COLO668 (cell line): ENCODE data around the gene FOXL3.
"Not testable (repeated sequence)": the region's sequence is repeated elsewhere in the genome, so short reads cannot be mapped to it uniquely, and the experiment has no call there.

ENCODE experiments used
- DNase-seq: peaks from one replicate; lab custom pipeline; 2025; ENCODE audit not compliant: unreplicated experiment; lab: John Stamatoyannopoulos, UW

FOXL3 gene

GRCh38 chr7:254337-255037 is 35.5 kb upstream of the FOXL3 start:
- no peak for DNase-seq

DNA sequence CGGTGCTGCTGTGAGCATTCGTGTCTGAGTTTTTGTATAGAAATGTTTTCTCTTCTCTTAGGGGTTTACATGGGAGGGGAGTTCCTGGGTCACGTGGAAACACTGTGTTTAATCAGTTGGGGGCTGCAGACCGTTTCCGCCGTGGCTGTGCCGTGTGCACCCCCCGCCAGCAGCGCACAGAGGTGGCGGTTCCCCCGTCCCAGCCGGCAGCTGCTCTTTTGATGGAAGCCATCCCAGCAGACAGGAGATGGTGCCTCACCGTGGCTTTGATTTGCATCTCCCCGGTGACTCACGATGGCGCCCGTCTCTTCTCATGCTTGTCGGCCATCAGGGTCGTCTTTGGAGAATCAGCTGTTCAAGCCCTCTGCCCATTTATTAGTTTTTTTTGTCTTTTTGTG is 34.9 kb upstream of the FOXL3 start:
- no peak for DNase-seq

DNA sequence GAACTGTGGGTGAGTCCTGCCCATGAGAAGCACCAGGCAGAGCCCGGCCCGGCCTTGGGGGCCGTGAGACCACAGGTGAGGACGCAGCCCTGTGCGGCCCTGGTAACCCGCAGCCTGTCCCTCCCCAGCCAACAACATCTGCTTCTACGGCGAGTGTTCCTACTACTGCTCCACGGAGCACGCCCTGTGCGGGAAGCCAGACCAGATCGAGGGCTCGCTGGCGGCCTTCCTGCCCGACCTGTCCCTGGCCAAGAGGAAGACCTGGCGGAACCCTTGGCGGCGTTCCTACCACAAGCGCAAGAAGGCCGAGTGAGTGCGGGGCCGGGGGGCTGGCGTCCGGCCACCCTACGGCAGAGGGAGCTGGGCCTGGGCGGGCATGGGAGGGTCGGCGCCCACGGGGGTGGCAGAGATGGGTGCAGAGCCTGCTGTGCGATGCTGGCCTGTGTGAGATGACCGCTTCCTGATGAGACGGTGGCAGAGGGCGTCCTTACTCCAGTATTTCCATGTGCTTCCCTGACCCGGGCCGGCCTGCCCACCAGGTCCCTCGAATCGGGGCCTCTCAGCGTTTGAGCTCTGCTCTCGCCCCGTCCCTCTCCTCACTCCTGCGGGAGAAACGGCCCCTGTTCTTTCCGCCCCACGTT is 34.1 kb upstream of the FOXL3 start:
- no peak for DNase-seq

DNA sequence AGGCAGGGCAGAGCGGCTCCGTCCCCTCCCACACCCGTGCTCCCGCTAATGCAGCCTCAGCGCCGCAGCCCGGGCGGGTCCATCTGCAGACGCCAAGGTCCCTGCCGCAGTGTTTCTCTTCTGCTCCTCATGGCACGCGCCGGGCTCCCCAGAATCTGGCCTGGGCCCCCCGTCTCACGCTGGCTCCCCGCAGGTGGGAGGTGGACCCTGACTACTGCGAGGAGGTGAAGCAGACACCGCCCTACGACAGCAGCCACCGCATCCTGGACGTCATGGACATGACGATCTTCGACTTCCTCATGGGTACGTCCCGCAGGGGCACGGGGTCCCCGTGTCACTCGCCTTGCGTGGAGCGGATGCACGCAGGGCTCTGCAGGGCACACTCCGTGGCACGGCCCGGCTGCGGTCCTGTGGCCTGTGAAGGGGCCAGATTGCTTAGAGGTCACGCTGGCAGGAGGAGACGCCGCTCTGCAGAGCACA is 33.5 kb upstream of the FOXL3 start:
- no peak for DNase-seq

DNA sequence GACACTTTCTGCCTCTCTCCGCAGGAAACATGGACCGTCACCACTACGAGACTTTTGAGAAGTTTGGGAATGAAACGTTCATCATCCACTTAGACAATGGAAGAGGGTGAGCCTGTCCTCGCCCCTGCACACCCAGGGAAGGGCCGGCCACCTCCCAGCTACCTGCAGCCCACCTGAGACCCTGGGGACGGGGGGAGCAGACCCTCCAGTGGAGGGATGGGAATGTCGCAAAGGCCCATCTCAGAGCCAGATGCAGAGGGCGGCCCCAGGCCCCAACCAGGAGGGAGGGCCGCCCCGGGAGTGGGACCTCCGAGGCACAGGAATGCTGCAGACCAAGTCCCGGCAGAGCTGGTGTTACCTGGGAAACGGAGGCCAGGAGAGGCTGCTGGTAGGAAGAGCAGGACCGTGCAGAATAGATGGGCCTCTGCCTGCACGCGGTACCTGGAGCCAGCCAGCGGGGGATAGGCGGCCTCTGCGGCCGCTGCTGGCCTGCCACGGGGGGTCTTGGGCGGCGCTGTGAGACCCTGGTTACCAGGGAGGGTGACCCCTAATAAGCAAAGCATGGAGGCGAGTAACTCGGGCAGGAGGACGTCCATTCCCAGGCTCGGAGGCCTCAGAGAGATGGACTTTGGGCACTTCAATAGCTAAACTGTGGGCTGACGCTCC is 32.9 kb upstream of the FOXL3 start:
- DNase-seq: no peak

GRCh38 chr7:257647-257992 is 32.4 kb upstream of the FOXL3 start:
- no peak for DNase-seq

DNA sequence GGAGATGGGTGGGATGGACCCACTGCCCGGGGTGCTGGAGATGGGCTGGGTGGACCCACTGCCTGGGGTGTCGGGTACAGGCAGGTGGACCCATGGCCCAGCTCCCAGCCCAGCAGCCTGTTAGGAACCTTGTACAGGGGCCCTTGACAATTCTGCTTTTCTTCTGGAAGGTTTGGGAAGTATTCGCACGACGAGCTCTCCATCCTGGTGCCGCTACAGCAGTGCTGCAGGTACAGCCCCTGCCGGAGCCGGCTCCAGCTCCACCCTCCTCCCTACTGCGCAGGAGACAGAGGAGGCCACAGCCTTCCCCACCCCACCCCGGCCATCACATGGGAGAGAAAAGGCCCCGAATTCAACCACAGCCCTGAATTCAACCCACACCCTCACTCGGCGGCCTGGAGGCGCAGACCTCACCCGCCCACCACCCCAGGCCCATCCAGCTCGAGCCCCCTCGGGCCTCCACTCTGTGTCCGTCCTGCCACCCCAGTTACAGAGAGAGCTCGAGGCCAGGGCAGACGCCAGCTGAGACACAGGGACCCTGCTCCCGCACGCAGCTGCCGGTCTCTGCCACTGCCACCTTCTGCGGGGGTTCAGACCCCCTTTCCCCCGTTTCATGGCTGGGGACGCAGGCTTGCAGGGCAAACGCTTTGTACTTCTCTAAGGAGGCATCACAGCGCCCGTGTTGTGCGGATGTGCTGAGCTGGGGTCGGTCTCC is 31.3 kb upstream of the FOXL3 start:
- no peak for DNase-seq

- DNase-seq: no peak
Measured at GRCh38 chr7:259191-259505, 30.8 kb upstream of the FOXL3 start.

DNA sequence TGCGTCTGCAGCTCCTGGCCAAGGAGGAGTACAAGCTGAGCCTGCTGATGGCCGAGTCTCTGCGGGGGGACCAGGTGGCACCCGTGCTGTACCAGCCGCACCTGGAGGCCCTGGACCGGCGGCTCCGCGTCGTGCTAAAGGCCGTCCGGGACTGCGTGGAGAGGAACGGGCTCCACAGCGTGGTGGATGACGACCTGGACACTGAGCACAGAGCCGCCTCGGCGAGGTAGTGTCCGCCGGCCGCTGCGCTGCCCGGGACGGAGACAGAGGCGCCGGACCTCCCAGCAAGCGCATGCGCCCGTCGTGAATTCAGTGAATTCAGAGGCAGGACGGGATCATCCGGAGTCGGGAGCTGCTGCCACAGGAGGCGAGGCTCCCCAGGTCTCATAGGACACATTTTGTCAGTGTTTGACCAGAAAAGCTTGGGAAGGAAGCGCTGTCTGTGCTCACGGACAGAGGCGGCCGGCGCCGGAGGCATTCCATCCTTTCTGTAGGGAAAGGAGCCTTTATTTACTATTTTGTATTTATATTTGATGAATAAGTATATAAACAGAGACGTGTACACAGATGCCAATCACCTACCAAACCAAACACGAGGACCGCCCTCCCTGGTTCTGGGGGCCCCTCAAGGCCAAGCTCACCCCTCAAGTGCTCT is 30.1 kb upstream of the FOXL3 start:
- no peak for DNase-seq

DNA sequence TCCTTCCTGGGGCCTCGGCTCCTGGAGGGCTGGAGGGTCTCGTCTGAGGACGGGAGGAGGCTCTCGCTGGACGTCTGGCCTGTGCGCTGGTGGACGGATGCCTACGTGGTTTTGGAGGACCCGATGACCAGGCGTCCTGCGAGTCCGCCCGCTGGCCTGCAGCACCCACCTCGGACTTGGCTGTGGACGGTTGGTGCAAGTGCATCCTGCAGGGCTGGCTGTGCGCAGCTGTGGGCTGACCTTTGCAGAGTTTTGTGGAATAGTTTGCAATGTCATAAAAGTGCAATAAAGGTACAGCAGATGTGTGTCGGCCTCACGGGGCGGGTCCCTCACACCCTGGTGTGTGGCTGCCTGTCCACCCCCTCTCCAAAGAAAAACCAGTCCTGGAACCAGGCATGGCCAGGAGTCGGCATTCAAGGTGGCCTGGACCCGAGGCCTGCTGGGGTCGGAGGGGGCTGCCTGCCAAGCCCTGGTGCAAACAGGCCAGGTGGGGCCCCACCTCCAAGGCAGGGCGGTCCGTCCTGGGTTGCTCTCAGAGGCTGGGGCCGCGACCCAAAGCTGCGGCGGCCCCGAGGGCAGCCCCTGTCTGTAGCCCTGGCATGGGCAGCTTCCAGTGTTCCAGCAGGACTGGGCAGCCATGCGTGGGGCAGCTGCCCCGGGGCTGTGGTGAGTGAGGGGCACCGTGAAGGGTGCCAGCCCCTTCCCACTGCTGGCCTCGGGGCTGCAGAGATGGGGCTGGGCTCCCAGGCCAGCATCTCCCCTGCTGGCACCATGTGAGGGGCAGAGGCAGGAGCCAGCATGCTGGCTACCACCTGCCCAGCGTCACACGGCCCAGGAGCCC is 29.3 kb upstream of the FOXL3 start:
- no peak for DNase-seq

DNA sequence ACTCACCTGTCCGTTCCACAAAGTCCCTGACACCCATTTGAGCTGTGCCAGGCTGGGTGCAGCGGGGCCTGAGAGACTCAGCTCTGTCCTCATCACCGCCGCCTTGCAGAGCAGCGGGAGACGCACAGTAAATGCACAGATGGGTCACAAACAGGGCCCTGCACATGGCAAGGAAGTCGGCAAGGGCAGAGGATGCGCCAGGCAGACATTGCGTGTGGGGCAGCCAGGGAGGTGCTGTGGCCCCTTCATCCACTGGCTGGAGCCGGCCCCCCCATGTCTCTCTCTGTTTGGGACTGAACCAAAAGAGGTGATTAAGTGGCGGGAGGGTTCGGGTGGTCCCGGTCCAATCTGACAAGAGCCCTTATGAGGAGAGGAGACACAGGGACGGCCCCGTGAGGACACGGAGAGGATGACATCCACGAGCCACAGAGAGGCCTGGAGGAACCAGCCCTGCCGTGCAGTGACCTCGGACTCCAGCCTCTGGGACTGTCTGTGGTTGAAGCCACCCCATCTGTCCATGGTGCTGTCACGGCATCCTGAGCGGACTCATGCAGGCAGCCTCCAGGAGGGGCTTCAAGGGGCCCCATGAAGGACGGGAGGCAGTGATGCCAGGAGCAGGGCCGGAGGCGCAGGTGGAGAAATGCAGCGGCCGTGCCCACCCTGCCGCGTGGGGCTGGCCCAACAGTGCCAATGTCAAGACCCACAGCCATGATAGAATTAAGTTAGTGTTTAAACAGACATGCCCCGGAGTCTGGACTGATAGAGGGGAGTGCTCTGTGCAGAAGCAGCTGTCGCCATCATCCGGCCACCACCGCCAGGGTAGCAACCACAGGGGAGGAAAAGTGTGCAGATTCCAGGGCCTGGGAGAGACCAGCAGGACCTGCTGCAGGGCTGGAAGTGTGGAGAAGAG is 28.4 kb upstream of the FOXL3 start:
- DNase-seq: no peak

DNA sequence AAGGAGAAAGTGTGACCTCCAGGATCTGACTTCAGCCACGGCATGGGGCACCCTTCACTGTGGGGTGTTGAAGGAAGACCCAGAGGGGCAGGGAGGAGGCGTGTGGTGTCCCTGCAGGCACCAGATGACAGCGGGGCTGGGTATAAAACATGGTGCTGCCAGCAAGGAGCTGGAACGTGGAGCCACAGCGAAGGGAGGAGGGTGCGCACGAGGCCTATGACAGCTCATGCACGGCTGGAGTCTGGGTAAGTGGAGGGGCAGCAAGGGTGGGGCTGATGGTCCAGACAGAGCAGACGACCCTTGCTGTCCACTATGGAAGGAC is 27.8 kb upstream of the FOXL3 start:
- no peak for DNase-seq

DNA sequence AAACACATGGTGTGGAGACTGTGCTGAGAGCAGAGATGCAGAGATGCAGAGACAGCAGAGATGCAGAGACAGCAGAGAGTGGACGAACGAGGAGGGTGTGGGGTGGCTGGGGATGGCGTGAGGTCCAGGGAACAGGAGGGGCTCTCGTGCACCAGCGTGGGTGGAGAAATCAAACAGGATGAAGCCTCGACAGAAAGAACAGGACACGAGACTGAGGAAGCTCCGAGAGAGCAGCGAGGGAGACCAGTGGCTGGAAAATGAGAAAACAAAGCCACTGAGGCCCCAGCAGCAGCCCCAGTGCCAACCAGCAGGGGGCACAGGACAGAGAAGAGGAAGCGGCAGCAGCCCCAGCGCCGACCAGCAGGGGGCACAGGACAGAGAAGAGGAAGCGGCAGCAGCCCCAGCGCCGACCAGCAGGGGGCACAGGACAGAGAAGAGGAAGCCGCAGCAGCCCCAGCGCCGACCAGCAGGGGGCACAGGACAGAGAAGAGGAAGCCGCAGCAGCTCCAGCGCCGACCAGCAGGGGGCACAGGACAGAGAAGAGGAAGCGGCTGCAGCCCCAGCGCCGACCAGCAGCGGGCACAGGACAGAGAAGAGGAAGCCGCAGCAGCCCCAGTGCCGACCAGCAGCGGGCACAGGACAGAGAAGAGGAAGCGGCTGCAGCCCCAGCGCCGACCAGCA is 27.2 kb upstream of the FOXL3 start:
- DNase-seq: not testable (repeated sequence)

DNA sequence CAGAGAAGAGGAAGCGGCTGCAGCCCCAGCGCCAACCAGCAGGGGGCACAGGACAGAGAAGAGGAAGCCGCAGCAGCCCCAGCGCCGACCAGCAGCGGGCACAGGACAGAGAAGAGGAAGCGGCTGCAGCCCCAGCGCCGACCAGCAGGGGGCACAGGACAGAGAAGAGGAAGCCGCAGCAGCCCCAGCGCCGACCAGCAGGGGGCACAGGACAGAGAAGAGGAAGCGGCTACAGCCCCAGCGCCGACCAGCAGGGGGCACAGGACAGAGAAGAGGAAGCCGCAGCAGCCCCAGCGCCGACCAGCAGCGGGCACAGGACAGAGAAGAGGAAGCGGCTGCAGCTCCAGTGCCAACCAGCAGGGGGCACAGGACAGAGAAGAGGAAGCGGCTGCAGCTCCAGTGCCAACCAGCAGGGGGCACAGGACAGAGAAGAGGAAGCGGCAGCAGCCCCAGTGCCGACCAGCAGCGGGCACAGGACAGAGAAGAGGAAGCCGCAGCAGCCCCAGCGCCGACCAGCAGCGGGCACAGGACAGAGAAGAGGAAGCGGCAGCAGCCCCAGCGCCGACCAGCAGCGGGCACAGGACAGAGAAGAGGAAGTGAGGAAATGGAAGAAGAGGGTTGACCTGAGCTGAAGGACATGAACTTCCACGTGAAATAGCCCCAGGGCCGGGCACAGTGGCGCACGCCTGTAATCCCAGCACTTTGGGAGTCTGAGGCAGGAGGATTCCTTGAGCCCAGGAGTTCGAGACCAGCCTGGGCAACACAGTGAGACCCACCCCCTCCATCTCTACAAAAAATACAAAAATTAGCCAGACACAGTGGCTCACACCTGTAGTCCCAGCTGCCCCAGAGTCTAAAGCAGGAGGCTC is 26.3 kb upstream of the FOXL3 start:
- DNase-seq: not testable (repeated sequence)

DNA sequence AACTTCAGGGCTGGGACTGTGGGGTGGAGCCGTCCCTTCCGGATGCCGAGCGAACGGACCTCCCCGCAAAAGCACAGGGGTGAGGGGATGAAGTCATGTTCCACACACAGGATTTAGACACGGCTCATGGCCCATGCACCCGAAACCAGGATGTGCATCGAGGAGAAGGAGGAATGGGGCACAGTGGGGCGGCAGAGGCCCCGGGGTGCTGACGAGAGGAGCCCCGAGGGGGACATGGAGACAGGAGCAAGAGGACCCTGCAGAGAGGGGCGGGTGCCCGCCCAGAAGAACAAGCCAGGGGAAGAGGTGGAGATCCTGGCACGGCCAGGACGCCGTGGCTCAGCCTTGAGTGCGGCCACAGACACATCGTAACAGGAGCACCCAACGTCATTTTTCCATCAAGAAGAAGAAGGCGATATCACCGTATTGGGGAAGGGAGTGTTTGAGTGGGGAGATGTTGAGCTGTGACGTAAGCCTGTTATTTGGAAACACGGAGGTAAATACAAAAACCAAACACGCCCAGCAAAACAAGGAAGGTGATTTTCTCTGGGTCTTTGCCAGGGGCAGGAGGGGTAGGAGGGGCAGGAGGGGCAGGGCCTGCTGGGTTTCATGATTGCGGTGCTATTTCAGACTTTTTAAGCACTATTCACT is 25.3 kb upstream of the FOXL3 start:
- DNase-seq: peak; percentile 20

GRCh38 chr7:265192-265997 is 24.6 kb upstream of the FOXL3 start:
- no peak for DNase-seq
